ENCODE results near the gene ZNF10.

DNA sequence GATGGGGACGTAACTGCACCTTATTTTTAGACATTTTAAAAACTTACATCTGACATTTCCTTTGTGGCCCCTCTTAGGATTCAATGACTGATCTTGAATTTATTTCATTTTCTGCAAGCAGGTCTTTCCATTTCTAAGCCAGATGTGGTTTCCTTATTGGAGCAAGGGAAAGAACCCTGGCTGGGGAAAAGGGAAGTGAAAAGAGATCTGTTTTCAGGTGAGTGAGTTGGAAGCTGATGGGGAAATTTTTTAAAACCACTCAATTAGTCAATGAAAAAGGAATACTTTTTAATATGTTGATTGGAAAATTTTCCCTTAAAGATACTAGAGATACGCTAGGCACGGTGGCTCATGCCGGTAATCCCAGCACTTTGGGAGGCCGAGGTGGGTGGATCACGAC lies 47.1 kb upstream of the ZNF10 start:
- TF ChIP-seq CTCF (IDR thresholded peaks at IDR 0.05) = no peak
- TF ChIP-seq ZFX (IDR thresholded peaks at IDR 0.05; ENCODE audit: borderline replicate concordance) = no peak
